GM21367 (cell line): ENCODE measurements around the gene EYA3.

ENCODE experiments used
- ATAC-seq: cut with Tn5 transposase; IDR thresholded peaks from one replicate; pipeline ENCODE4 v1.9.1; 2021; ENCODE audit not compliant: unreplicated experiment

EYA3 gene, protein sequence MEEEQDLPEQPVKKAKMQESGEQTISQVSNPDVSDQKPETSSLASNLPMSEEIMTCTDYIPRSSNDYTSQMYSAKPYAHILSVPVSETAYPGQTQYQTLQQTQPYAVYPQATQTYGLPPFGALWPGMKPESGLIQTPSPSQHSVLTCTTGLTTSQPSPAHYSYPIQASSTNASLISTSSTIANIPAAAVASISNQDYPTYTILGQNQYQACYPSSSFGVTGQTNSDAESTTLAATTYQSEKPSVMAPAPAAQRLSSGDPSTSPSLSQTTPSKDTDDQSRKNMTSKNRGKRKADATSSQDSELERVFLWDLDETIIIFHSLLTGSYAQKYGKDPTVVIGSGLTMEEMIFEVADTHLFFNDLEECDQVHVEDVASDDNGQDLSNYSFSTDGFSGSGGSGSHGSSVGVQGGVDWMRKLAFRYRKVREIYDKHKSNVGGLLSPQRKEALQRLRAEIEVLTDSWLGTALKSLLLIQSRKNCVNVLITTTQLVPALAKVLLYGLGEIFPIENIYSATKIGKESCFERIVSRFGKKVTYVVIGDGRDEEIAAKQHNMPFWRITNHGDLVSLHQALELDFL

DNA sequence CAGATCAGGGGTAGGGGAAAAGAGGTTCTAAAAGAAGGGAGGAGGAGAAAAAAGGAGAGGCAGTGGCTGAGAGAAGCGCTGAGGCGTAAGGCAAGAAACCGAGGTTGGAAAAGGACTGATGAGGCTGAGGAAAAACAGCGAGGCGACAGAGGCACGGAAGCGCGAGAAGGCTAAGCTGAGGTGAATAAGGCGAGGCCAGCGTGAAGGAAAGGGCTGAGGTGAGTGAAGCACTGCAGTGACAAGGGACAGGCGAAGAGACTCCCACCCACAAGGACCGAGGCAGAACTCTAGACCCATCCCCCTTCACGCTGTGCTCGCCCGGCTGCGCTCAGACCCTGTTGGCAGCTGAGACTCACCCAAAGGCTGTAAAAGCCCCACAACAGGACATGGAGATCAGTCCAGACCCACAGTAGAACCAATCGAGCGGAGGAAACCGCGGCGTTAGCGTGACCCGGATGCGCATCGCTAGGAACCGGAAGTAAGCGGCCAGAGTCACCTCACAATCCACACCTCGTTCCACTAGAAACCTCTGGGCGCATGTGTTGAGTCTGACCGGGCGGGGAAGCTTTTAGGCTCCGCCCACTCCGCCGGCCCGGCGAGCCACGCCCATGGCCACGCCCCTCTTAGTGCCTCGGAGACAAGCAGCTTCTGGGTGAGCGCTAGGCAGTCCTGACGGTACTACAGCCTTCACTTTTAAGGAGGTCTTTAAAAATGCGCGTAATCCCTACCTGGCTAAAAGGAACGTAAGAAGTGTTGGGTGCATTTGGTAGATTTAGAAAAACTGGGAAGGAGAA is at the start of gene EYA3:
EYA3 (minus strand) TSS at position 443 of the 794 bp plus-strand sequence. CDS start 30,584 bp downstream, outside the sequence.
- peak; percentile 87 for ATAC-seq

DNA sequence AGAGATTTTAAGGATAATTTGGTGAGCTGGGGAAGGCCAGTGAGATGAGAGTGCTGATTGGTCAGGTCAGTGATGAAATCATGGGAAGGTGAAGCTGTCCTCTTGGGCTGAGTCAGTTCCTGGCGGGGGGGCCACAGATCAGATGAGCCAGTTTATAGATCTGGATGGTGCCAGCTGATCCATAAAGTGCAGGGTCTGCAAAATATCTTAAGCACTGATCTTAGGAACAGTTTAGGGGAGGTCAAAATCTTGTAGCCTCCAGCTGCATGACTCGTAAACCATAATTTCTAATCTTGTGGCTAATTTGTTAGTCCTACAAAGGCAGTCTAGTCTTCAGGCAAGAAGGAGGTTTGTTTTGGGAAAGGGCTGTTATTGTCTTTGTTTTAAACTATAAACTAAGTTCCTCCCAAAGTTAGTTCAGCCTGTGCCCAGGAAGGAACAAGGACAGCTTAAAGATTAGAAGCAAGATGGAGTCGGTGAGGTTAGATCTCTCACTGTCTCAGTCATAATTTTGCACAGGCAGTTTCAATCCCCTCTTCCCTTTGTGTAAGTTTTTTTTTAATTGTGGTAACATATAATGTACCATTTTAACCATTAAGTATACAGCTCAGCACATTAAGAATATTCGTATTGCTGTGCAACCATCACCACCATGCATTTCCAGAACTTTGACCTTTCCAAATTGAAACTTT is 48.7 kb upstream of the EYA3 start:
- no peak for ATAC-seq

DNA sequence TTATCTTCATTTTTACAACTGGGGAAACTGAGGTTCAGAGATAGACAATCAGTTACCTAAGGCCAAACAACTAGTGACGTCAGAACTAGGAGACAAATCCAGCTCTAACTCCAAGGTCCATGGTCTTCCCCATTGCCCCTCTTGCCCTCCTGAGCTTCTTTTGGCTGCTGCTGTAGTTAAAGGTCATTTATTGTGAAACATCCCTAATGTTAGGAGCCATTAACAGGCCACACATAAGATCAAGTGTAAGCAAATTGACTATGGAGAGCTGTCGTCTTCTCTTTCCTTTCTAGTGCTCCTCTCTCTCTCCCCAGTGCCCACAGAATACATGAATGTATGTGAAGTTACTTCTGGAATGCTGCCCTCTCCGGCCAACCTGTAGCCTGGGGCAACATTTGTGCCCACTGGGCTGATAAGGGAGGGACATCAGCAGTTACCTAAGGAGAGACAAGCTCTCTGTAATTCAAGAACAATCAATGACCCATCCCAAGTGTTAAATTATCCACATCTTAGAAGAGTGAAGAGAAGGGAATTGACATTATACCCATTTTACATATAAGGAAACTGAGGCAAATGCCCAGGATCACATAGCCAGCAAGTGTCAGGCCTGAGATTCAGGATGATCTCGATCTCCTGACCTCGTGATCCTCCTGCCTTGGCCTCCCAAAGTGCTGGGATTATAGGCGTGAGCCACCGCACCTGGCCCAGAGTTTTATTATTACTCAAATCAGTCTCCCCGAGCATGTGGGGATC is 47.9 kb upstream of the EYA3 start:
- no peak for ATAC-seq

DNA sequence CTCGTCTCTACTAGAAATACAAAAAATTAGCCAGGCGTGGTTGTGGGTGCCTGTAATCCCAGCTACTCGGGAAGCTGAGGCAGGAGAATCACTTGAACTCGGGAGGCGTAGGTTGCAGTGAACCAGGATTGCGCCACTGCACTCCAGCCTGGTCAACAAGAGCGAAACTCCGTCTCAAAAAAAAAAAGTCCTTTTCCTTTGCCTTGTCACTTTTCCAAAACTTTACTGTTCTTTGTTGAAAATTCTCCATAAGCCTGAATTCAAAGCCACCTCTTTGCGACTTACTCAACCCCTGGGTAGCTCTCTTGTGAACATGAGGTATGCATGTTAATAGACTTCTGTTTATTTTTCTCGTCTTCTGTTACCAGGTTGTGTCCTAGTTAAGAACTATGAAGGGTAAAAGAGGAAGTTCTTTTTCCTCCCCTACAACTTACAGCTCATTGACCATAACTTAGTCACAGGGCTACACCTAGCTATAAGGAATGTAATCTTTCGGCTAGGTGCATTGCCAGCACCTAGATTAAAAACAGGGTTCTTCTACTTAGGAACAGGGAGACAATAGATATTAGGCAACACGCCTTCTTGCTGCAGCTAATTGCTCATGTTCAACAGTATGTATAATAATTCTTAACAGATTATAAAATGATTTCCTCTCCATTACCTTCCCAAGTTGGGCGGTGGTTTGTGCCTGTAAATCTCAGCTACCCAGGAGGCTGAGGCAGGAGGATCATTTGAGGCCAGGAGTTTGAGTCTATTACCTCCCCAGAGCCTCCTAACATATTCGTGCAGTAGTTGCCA is 47.2 kb upstream of the EYA3 start:
- ATAC-seq = no peak

DNA sequence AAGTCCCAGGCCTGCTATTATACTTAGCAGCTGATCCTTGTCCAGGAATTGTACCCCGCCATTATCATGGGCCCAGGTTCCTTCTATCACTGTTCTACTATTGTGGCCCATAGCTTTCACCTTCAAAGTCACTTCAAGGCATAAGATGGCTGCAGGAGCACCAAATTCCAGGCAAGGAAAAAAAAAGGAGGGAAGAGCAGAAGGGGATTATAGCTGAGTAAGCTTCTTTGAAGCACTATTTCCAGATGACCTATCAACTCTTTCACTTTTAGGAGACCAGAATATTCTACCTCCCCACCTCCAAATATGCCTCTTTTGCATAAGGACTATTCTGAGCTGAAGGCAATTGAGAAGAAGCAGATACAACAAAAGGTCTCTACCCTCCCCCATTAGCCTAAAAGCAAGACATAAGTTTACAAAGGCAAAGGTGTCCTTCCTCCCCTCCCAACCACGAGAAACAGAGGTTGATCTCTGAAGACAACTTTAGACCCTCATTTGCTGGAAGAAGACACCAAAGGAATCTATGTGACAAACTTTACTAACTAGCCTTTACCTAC is 46.3 kb upstream of the EYA3 start:
- ATAC-seq = no peak

DNA sequence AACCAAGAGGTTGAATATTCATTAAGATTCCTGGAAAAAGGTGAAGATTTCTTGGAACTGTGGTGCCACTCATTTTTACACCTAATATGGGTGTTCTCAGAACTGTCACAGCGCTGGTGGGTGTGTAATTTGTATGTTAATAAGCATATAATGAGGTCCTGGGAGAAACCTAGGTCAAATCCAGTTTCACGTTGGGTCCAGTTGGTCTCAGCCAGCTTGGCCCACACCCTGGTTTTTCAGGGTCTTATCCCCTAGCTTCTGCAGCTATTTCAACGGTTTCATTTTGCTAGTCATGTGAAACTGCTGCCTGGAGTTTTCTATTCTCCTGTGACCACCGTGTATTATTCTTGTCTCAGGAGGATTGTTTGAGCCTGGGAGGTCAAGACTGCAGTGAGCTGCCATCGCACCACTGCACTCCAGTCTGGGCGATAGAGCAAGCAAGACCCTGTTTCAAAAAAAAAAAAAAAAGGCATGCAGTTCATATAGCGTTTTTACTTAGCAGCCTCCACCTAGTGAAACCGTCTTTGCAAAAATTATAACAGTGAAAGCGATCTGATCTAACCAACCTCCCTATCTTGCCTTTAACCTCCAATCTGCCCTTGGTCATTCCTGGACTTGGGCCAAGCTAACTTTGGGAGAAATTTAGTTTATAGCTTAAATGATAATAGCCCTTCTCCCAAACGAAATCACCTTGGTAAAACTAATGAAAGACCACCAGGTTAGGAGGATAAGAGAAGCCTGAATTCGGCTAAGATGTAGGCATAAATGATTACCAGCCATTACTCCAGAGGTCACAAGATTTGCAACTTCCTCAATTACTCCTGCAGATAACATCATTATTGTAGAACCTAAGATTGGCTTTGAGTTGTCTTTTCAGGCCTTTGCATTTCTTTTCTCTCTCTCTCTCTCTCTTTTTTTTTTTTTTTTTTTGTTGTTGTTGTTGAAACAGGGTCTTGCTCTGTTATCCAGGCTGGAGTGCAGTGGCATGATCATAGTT is 44.1 kb upstream of the EYA3 start:
- ATAC-seq = no peak

DNA sequence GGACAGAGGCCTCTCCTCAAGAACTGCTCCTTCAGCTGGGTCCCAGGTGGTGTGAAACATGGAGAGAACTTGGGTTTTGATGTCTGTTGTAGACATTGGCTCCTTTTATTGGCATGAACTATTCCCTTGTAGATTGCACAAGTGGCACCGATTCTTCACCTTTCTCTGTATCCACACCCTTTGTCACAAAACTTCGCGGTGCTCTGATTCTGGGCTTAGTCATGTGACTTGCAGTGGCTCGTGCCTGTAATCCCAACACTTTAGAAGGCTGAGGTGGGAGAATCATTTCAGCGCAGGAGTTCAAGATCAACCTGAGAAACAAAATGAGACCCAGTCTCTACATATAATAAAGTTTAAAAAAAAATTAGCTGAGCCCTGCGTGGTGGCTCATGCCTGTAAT is 42.5 kb upstream of the EYA3 start:
- ATAC-seq = no peak

DNA sequence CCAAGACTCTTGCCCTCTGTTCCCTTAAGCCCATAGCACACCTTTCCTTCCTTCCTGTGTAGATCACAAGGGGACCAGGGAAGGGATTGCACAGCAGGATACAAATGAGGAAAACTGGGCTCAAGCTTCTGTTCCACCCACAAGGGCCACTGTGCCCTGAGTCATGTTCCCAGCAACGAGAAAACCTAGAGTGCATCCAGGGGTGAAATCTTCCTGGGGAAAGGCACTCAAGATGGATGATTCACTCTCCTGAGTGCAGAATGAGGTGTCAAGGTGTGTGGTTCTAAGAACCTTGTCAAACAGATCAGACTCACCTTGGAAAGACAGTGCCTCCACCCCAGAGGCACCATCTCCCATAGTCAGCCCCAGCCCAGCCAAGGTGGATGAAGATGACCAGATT is 40.7 kb upstream of the EYA3 start:
- ATAC-seq = no peak

DNA sequence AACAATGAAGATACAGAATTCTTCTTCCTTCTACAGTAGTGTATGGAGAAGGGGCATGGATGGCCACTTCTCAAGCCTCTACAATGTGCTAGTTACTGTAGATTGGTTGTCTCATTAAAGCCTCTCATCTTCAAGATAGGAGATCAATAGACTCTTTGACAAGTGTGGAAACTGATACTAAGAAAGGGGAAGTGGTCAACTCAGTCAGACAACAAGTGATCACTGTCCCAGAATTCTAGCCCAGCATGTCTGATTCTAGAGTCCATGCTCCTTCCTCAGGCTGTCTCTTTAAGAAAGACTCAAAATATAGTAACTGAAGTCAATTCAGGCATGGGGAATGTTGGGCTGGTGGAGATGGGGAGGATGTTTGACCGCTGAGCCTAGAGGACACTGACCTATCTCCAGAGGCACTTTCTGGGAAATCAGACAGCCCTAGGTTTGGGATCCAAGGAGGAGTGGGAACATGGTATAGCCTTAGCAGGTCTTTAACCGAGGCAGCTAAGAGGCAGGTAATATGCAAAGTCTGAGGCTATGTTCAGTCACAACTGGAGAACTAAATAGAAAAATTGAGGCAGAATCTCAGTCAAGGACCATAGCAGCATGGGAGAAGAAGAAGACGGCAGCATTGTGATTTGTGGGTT is 39.3 kb upstream of the EYA3 start:
- ATAC-seq = peak; percentile 72

DNA sequence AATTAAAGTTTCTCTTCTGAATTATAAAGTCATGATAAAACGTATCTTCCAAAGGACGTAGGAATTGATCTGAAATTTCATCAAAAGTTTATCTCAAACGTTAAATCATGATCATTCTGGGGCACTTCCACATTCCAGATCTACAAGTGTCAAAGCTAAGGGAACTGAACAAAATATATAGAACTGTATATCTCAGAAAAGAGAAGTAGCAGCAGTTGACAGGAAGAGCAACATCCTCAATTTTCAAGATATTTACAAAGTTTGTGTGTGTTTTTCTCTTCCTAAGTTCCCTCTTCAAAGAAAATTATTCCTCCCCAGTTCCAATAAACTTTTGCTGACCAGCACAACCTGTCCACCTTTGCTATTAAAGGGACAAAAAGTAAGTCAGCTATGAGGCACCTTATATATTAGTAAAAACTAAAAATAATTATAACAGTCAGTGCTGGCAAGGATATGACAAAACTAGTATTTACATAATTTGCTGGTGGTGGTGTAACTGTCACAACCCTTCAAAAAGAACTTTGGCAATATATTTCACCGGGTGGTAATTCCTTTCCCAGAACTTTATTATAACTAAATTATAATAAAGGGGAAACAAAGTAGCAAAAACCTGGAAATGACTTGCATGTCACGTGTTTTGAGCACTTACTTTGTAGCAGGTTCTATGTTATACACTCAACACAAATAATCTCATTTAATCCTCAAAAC is 38.5 kb upstream of the EYA3 start:
- ATAC-seq = no peak

DNA sequence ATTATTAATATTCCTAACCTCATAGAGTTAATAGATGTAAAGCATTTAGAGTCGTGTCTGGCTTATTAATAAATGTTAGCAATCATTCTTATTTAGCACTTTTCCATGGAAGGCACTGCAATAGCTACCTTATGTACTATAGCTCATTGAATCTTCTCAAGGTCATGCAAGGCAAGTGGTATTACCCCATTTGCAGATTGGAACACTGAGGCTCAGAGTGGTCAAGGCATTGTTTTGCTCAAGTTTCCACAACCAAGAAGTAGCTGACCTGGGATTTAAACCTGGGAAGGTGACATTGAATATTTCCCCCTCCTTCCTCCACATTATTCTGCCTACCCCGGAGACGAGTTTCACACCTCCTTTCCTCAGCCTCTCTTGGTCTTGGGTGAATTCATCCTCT is 37.8 kb upstream of the EYA3 start:
- ATAC-seq = no peak

DNA sequence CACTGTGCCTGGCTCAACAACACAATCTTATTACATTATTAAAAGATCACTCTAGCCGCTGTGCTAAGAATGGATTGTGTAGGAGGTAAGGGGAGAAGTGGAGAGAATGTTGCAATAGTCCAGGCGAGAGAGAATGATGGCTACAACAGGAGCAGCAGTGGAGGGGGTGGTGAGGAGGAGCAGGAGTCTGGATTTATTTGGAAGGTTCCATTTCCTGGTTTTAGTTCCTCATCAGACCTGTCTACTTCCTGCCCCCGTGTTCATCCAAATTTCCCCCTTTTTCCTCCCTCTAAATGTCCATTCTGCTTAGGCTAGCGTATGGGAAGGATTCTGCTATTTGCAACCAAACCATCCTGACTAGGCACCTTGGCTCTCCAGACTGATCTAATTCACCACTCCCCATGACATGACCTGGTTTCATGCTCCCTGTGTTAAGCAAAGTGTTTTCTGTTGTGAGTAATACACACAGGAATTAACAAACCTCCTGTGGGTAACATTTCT is 35.1 kb upstream of the EYA3 start:
- no peak for ATAC-seq

DNA sequence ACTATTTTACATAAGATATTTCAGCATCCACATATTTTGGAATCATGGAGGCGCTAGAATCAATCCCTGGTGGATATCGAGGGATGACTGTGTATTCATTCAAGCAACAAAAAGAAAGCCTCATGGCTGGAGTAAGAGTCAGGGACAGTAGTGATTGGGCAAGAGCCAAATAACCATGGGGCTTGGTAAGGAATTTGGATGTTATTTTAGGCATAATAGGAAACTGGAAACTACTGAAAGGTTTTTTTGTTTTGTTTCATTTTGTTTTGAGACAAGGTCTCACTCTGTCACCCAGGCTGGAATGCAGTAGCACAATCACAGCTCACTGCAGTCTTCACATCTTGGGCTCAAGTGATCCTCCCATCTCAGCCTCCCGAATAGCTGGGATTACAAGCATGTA is 33.8 kb upstream of the EYA3 start:
- no peak for ATAC-seq

DNA sequence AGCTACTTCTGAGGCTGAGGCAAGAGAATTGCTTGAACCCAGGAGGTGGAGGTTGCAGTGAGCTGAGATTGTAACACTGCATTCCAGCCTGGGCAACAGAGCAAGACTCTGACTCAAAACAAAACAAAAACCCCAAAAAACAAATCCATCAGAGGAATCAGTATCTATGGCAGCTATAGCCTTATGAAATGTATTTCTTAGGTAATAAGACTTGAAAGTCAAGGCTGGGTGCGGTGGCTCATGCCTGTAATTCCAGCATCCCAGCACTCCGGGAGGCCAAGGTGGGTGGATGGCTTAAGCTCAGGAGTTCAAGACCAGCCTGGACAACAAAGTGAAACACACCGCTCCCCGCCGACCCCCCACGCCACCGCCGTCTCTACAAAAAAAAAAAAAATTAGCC is 31.1 kb upstream of the EYA3 start:
- ATAC-seq = no peak

DNA sequence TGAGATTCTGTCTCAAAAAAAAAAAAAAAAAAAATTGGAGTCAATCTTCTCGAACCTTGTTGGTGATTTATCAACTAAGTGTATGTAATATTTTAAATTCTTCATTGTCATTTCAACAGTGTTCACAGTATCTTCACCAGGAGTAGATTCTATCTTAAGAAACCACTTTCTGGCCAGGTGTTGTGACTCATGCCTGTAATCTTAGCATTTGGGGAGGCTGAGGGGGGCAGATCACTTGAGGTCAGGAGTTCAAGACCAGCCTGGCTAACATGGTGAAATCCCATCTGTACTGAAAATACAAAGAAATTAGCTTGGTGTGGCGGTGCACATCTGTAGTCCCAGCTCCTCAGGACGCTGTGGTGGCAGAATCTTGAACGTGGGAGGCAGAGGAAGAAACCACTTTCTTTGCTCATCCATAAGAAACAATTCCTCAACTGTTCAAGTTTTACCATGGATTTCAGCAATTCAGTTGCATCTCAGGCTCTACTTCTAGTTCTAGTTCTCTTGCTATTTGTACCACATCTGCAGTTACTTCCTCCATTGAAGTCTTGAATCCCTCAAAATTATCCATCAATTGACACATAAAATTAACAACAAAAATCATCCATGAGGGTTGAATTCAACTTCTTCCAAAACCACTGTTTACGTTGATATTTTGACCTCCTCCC is 30.4 kb upstream of the EYA3 start:
- no peak for ATAC-seq

DNA sequence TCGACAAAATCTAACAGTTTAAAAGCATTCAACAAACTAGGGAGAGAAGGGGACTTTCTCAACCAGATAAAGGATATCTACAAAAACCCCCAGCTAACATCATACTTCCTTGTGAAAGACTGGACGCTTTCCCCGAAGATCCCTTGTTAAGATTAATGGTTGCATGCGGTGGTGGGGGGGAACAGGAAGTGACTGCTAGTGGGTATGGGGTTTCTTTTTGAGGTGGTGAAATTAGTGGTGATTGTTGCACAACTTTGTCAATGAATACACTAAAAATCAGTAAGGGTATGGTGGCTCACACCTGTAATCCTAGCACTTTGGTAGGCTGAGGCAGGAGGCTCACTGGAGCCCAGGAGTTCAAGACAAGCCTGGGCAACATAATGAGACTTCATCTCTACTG is 26.9 kb upstream of the EYA3 start:
- no peak for ATAC-seq

DNA sequence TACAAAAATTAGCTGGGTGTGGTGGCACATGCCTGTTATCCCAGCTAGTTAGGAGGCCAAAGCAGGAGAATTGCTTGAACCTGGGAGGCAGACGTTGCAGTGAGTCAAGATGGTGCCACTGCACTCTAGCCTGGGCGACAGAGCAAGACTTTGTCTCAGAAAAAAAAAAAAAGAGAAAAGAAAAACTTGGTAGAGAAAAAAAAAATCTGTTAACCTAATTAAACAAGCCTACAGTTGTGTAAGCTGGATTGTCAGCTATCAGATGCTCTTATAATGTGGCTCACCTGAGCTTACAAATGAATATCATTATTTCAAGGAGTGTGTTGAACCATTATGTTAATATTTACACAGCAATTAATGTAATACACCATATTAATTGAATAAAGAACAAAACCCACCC is 26.4 kb upstream of the EYA3 start:
- ATAC-seq = no peak
